Keratinocyte (primary cell): Measurements from ENCODE around the gene LLGL1. TPM values are rescaled to one million over a fixed set of nuclear protein-coding genes. Genes with fewer than 3 reads are reported as not detected.
A peak's percentile ranks its signal among the peaks of the same experiment; 100 is the strongest.

Source experiments
- DNase-seq: peaks from one replicate; pipeline ENCODE4 v3.0.0-alpha.2; 2011; ENCODE audit warnings: low read depth, missing footprints, low spot score
- FAIRE-seq: peaks from 2 replicates; lab custom pipeline; 2011; peaks lifted over from hg19 to GRCh38; lab: Jason Lieb, UNC
- H2AFZ ChIP-seq: 2 replicates; pipeline ENCODE4 v1.6.0; 2012; ENCODE audit warnings: low read length, control low read depth, inconsistent platforms; ENCODE audit not compliant: control insufficient read depth
- H3K27ac ChIP-seq: 2 replicates; pipeline ENCODE4 v1.5.1; 2011; ENCODE audit warnings: low read length; ENCODE audit not compliant: control insufficient read depth, insufficient read depth
- H3K27me3 ChIP-seq: 3 replicates; pipeline ENCODE4 v1.6.0; 2011; ENCODE audit warnings: low read length; ENCODE audit not compliant: control insufficient read depth, insufficient read depth; ENCODE audit errors: extremely low read depth
- H3K36me3 ChIP-seq, 2 experiments: 2 replicates in 1 of 2; 3 replicates in 1 of 2; pipeline ENCODE4 v1.5.1; 2011; ENCODE audit warnings: low read length in 2 of 2, mild to moderate bottlenecking in 1 of 2; ENCODE audit not compliant: control insufficient read depth in 2 of 2, insufficient read depth in 2 of 2; ENCODE audit errors: extremely low read depth in 1 of 2
- H3K4me1 ChIP-seq: 3 replicates; pipeline ENCODE4 v1.5.1; 2011; ENCODE audit warnings: low read length; ENCODE audit not compliant: control insufficient read depth, insufficient read depth; ENCODE audit errors: extremely low read depth
- H3K4me2 ChIP-seq: 3 replicates; pipeline ENCODE4 v1.6.0; 2011; ENCODE audit warnings: low read depth, low read length; ENCODE audit not compliant: control insufficient read depth, insufficient read depth; ENCODE audit errors: extremely low read depth
- H3K4me3 ChIP-seq, 3 experiments: fragments of 200-600 bp in 1 of 3; sonication (generic) in 1 of 3; 2 replicates in 2 of 3; 3 replicates in 1 of 3; pipeline ENCODE4 v1.5.1; 2011 to 2016; ENCODE audit warnings: low read length in 3 of 3, mild to moderate bottlenecking in 3 of 3, control low read depth in 2 of 3, inconsistent platforms in 1 of 3, low read depth in 1 of 3, mixed read lengths in 1 of 3, mixed run types in 1 of 3, moderate library complexity in 1 of 3; ENCODE audit not compliant: control insufficient read depth in 2 of 3, insufficient read depth in 2 of 3; ENCODE audit errors: extremely low read depth in 1 of 3
- H3K79me2 ChIP-seq: 2 replicates; pipeline ENCODE4 v1.6.0; 2012; ENCODE audit warnings: low read length; ENCODE audit not compliant: control insufficient read depth, insufficient read depth
- H3K9ac ChIP-seq: 3 replicates; pipeline ENCODE4 v1.6.0; 2011; ENCODE audit warnings: low read length; ENCODE audit not compliant: control insufficient read depth, insufficient read depth; ENCODE audit errors: extremely low read depth
- H3K9me1 ChIP-seq: 3 replicates; pipeline ENCODE4 v1.6.0; 2011; ENCODE audit warnings: low read length; ENCODE audit not compliant: control insufficient read depth, insufficient read depth; ENCODE audit errors: extremely low read depth
- H3K9me3 ChIP-seq: 2 replicates; pipeline ENCODE4 v1.5.1; 2012; ENCODE audit warnings: low read depth, low read length; ENCODE audit not compliant: control insufficient read depth
- H4K20me1 ChIP-seq: 3 replicates; pipeline ENCODE4 v1.6.0; 2011; ENCODE audit warnings: low read length; ENCODE audit not compliant: control insufficient read depth, insufficient read depth; ENCODE audit errors: extremely low read depth
- EZH2 ChIP-seq: IDR thresholded peaks from one replicate; pipeline ENCODE4 v1.6.1; 2012; ENCODE audit warnings: inconsistent platforms, mild to moderate bottlenecking, low read length, moderate library complexity
- dilution Hi-C: fragments of 300-500 bp; cut with MboI; formaldehyde crosslinking; loops from one replicate; pipeline ENCODE4 v1.7.0; 2020; ENCODE audit warnings: low sequenced_read_pairs; ENCODE audit not compliant: extremely low pct_ligation_motif_present
- polyA plus RNA-seq, 5 experiments: library from polyadenylated mRNA; depleted of rRNA in 3 of 5; stranded (reverse) in 3 of 5; stranded (forward) in 1 of 5; unstranded in 1 of 5; fragments of >200 nt; gene quantifications; 1 replicate in 1 of 5; 2 replicates in 3 of 5; 3 replicates in 1 of 5; pipeline versions ENCODE4 v1.2.1 to v1.2.3, GENCODE V29; 2011 to 2012; ENCODE audit warnings: missing spikeins in 2 of 5, low read depth in 1 of 5, low replicate concordance in 1 of 5
- TF ChIP-seq, protein P1 (sequence below), 3 experiments: IDR thresholded peaks in 1 of 3; conservative IDR thresholded peaks in 1 of 3; optimal IDR thresholded peaks in 1 of 3; 2 replicates in 2 of 3; 3 replicates in 1 of 3; pipeline versions ENCODE3 to v1.5.1; 2011; ENCODE audit warnings: low read length in 3 of 3, mild to moderate bottlenecking in 3 of 3, moderate library complexity in 2 of 3, control low read depth in 1 of 3, inconsistent platforms in 1 of 3; ENCODE audit not compliant: insufficient read depth in 2 of 3; ENCODE audit errors: extremely low read depth in 1 of 3

Gene LLGL1
- polyA plus RNA-seq, 1 donor (not counting 4 experiments of a cell fraction or from before 2014, with no cell fraction given) = 13.8 TPM

- Histone ChIP-seq H3K27ac (peak overlapping the region; percentile 92), H3K36me3 (peaks cover 5 to 14% of the 10 kb centered on the region in 2 experiments), H4K20me1 (peaks cover 31% of the 10 kb centered on the region), H3K4me1 (peaks cover 38% of the 10 kb centered on the region), H3K4me2 (peak overlapping the region; percentile 97), H3K79me2 (peaks cover 83% of the 10 kb centered on the region), H3K4me3 (peak overlapping the region; percentile 3 to 91 (median 90)), H3K9ac (peak overlapping the region; percentile 90), H2AFZ (no peak overlapping the region), H3K9me1 (peaks cover 6% of the 10 kb centered on the region), H3K27me3 (no peaks in the 10 kb centered on the region), H3K9me3 (no peaks in the 10 kb centered on the region)
- FAIRE-seq = no peak
- no peak for TF ChIP-seq EZH2
- TF ChIP-seq, protein P1, sequence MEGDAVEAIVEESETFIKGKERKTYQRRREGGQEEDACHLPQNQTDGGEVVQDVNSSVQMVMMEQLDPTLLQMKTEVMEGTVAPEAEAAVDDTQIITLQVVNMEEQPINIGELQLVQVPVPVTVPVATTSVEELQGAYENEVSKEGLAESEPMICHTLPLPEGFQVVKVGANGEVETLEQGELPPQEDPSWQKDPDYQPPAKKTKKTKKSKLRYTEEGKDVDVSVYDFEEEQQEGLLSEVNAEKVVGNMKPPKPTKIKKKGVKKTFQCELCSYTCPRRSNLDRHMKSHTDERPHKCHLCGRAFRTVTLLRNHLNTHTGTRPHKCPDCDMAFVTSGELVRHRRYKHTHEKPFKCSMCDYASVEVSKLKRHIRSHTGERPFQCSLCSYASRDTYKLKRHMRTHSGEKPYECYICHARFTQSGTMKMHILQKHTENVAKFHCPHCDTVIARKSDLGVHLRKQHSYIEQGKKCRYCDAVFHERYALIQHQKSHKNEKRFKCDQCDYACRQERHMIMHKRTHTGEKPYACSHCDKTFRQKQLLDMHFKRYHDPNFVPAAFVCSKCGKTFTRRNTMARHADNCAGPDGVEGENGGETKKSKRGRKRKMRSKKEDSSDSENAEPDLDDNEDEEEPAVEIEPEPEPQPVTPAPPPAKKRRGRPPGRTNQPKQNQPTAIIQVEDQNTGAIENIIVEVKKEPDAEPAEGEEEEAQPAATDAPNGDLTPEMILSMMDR (optimal IDR thresholded peaks at IDR 0.05 in 1 of 3, IDR thresholded peaks at IDR 0.05 in 1 of 3, conservative IDR thresholded peaks at IDR 0.05 in 1 of 3; ENCODE audit: extremely low read depth in 1 of 3, insufficient read depth in 2 of 3, low read length in 3 of 3) = no peak
- dilution Hi-C loops = no loop called here
- no peak for DNase-seq
Observed at GRCh38 chr17:18187226-18187625, 38.2 kb upstream of the LLGL1 start.

- H3K9ac ChIP-seq = peak overlapping the region; percentile 68
- dilution Hi-C loops = no loop called here
- peaks cover 6% of the 10 kb centered on the region for H3K9me1 ChIP-seq
Observed at GRCh38 chr17:18187821-18188761, 37.3 kb upstream of the LLGL1 start.

More at GRCh38 chr17:18187821-18188761, 37.3 kb upstream of the LLGL1 start:
- no peaks in the 10 kb centered on the region for H3K27me3 ChIP-seq
- H2AFZ ChIP-seq = no peak overlapping the region
- H3K9me3 ChIP-seq = no peaks in the 10 kb centered on the region
- no peak for TF ChIP-seq EZH2
- TF ChIP-seq, protein P1 (optimal IDR thresholded peaks at IDR 0.05 in 1 of 3, IDR thresholded peaks at IDR 0.05 in 1 of 3, conservative IDR thresholded peaks at IDR 0.05 in 1 of 3; ENCODE audit: extremely low read depth in 1 of 3, insufficient read depth in 2 of 3, low read length in 3 of 3) = no peak
- no peak for DNase-seq
- peak overlapping the region; percentile 92 for H3K27ac ChIP-seq
- H3K4me1 ChIP-seq = peaks cover 35% of the 10 kb centered on the region
- peaks cover 31% of the 10 kb centered on the region for H4K20me1 ChIP-seq
- peak; percentile 60 for FAIRE-seq
- H3K36me3 ChIP-seq = peaks cover 7 to 14% of the 10 kb centered on the region in 2 experiments
- peaks cover 89% of the 10 kb centered on the region for H3K79me2 ChIP-seq
- peak overlapping the region; percentile 97 for H3K4me2 ChIP-seq
- H3K4me3 ChIP-seq = peak overlapping the region; percentile 3 to 91 (median 90)
